Panc1 (cell line): Measurements from ENCODE around the gene PEX6.

Experiments
- POLR2AphosphoS5 ChIP-seq: IDR thresholded peaks from 2 replicates; pipeline ENCODE4 v1.6.1; 2012; ENCODE audit warnings: mild to moderate bottlenecking, low read depth, low read length, moderate library complexity
- SIN3A ChIP-seq: IDR thresholded peaks from 2 replicates; pipeline ENCODE4 v1.6.1; 2012; ENCODE audit warnings: low read depth, mild to moderate bottlenecking, low read length, moderate library complexity, borderline replicate concordance; ENCODE audit not compliant: insufficient read depth
- TCF7L2 ChIP-seq: IDR thresholded peaks from 2 replicates; pipeline ENCODE4 v1.6.1; 2011; ENCODE audit warnings: mild to moderate bottlenecking, low read depth, low read length, inconsistent platforms
- TF ChIP-seq, protein P1 (sequence below): fragments of 450-650 bp; IDR thresholded peaks from 2 replicates; pipeline ENCODE4 v1.5.1; 2017; ENCODE audit warnings: mild to moderate bottlenecking
- TF ChIP-seq, protein P2 (sequence below), 2 experiments: IDR thresholded peaks; 2 replicates each; pipeline ENCODE4 v1.6.1; 2011 to 2012; ENCODE audit warnings: low read depth in 2 of 2, control low read depth in 1 of 2, low read length in 1 of 2, mild to moderate bottlenecking in 1 of 2, moderate library complexity in 1 of 2; ENCODE audit not compliant: insufficient read depth in 1 of 2

DNA sequence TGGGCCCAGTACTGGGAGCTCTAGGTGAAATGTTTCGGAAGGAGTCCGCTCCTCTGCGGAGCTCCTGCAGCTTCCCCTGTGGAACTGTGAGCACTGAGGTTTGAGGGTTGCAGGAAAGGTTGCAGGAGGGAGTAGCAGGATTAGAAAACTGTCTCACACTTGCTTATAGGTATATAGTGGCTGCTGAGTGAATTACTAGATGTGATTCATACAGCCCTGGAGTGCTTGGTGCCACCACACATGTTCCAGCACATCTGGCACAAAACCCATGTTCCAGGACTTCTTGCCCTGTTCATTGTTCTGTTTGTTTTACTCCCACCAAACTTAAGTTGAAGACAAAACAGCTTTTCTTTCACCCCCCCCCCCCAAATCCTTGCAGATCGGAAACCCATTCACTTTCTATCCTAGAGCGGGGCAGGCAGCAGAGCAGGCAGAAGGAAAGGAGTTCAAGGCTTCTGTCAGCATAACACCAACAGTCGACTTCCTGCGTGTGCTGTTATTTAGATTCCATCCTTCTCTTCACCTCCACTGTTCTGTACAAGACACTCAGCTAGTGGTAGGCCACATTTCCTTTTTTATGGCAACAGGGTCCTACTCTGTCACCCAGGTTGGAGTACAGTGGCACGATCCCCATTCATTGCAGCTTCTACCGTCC, 669 bp upstream of the PEX6 start:
- TF ChIP-seq, protein P1, sequence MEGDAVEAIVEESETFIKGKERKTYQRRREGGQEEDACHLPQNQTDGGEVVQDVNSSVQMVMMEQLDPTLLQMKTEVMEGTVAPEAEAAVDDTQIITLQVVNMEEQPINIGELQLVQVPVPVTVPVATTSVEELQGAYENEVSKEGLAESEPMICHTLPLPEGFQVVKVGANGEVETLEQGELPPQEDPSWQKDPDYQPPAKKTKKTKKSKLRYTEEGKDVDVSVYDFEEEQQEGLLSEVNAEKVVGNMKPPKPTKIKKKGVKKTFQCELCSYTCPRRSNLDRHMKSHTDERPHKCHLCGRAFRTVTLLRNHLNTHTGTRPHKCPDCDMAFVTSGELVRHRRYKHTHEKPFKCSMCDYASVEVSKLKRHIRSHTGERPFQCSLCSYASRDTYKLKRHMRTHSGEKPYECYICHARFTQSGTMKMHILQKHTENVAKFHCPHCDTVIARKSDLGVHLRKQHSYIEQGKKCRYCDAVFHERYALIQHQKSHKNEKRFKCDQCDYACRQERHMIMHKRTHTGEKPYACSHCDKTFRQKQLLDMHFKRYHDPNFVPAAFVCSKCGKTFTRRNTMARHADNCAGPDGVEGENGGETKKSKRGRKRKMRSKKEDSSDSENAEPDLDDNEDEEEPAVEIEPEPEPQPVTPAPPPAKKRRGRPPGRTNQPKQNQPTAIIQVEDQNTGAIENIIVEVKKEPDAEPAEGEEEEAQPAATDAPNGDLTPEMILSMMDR, result no peak
- TF ChIP-seq POLR2AphosphoS5 (no peak), TCF7L2 (no peak), SIN3A (no peak)
- TF ChIP-seq, protein P2, sequence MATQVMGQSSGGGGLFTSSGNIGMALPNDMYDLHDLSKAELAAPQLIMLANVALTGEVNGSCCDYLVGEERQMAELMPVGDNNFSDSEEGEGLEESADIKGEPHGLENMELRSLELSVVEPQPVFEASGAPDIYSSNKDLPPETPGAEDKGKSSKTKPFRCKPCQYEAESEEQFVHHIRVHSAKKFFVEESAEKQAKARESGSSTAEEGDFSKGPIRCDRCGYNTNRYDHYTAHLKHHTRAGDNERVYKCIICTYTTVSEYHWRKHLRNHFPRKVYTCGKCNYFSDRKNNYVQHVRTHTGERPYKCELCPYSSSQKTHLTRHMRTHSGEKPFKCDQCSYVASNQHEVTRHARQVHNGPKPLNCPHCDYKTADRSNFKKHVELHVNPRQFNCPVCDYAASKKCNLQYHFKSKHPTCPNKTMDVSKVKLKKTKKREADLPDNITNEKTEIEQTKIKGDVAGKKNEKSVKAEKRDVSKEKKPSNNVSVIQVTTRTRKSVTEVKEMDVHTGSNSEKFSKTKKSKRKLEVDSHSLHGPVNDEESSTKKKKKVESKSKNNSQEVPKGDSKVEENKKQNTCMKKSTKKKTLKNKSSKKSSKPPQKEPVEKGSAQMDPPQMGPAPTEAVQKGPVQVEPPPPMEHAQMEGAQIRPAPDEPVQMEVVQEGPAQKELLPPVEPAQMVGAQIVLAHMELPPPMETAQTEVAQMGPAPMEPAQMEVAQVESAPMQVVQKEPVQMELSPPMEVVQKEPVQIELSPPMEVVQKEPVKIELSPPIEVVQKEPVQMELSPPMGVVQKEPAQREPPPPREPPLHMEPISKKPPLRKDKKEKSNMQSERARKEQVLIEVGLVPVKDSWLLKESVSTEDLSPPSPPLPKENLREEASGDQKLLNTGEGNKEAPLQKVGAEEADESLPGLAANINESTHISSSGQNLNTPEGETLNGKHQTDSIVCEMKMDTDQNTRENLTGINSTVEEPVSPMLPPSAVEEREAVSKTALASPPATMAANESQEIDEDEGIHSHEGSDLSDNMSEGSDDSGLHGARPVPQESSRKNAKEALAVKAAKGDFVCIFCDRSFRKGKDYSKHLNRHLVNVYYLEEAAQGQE (IDR thresholded peaks at IDR 0.05; ENCODE audit: insufficient read depth in 1 of 2, low read depth in 2 of 2, low read length in 1 of 2), result no peak
